HepG2 (cell line): ENCODE data around the gene M1AP. TPM values are rescaled to one million over a fixed set of nuclear protein-coding genes. Genes with fewer than 3 reads are reported as not detected.

Source experiments
- ATAC-seq: fragments of 200-7000 bp; cut with Tn5 transposase; 3 replicates; pipeline ENCODE4 v1.9.1; 2020; ENCODE audit warnings: mild to moderate bottlenecking, moderate library complexity
- BruUV-seq: library from RNA; stranded (reverse); fragments of 400-500 nt; replicated peaks from 2 replicates; lab custom pipeline; 2021; lab: Mats Ljungman, UMichigan
- CTCF ChIA-PET: fragments of 300-600 bp; formaldehyde crosslinking; extraction: SDS; loops from one replicate; lab custom pipeline; 2021; ENCODE audit warnings: low total read pairs, inconsistent platforms, low intra/inter-chr PET ratio; lab: Yijun Ruan, JAX
- POLR2A ChIA-PET: fragments of 350-600 bp; sonication (Branson Sonifier 250); formaldehyde crosslinking; loops from one replicate; lab custom pipeline; 2020; ENCODE audit warnings: antibody characterized with exemption, inconsistent platforms; lab: Yijun Ruan, JAX
- DNase-seq: peaks from one replicate; pipeline ENCODE4 v3.0.0-alpha.2; 2015; ENCODE audit warnings: low spot score
- FAIRE-seq: peaks from 3 replicates; lab custom pipeline; 2011; peaks lifted over from hg19 to GRCh38; lab: Jason Lieb, UNC
- H2AFZ ChIP-seq: one replicate; pipeline ENCODE4 v1.6.1; 2011; ENCODE audit warnings: low read length, inconsistent platforms
- H3K27ac ChIP-seq: fragments of 300-600 bp; 3 replicates; pipeline ENCODE4 v1.8.0; 2011; ENCODE audit warnings: mixed run types, mild to moderate bottlenecking, mixed read lengths, low read length, inconsistent platforms; ENCODE audit not compliant: insufficient read depth; ENCODE audit errors: extremely low read length
- H3K27me3 ChIP-seq, 2 experiments: fragments of 200-600 bp in 1 of 2; 2 replicates in 1 of 2; 3 replicates in 1 of 2; pipeline versions ENCODE4 v1.6.0 to v1.8.0; 2011; ENCODE audit warnings: low read length in 2 of 2, mild to moderate bottlenecking in 2 of 2, moderate library complexity in 2 of 2, inconsistent platforms in 1 of 2; ENCODE audit not compliant: insufficient read depth in 2 of 2, control insufficient read depth in 1 of 2
- H3K36me3 ChIP-seq, 2 experiments: fragments of 200-600 bp in 1 of 2; replicated peaks in 1 of 2; 2 replicates in 1 of 2; 3 replicates in 1 of 2; pipeline versions ENCODE4 v1.5.1 to v1.8.0; 2011; ENCODE audit warnings: low read length in 2 of 2, inconsistent platforms in 1 of 2; ENCODE audit not compliant: insufficient read depth in 2 of 2, control insufficient read depth in 1 of 2
- H3K4me1 ChIP-seq: 2 replicates; pipeline ENCODE4 v1.5.1; 2012; ENCODE audit warnings: low read length, inconsistent platforms; ENCODE audit not compliant: insufficient read depth
- H3K4me2 ChIP-seq: 2 replicates; pipeline ENCODE4 v1.6.0; 2011; ENCODE audit warnings: low read depth, low read length, inconsistent platforms
- H3K4me3 ChIP-seq, 3 experiments: fragments of 200-600 bp in 1 of 3; sonication (generic), shearing (Covaris generic) in 1 of 3; replicated peaks in 1 of 3; 2 replicates each; pipeline ENCODE4 v1.5.1; 2011 to 2016; ENCODE audit warnings: low read length in 3 of 3, inconsistent platforms in 2 of 3, low read depth in 2 of 3, mild to moderate bottlenecking in 2 of 3, control low read depth in 1 of 3, mixed read lengths in 1 of 3; ENCODE audit not compliant: insufficient read depth in 1 of 3
- H3K79me2 ChIP-seq: one replicate; pipeline ENCODE4 v1.6.1; 2011; ENCODE audit warnings: low read length, inconsistent platforms; ENCODE audit not compliant: insufficient read depth
- H3K9ac ChIP-seq: 2 replicates; pipeline ENCODE4 v1.6.0; 2011; ENCODE audit warnings: mild to moderate bottlenecking, low read depth, low read length, inconsistent platforms; ENCODE audit not compliant: insufficient read depth
- H3K9me3 ChIP-seq: 2 replicates; pipeline ENCODE4 v1.5.1; 2012; ENCODE audit warnings: mild to moderate bottlenecking, low read length
- H4K20me1 ChIP-seq: 2 replicates; pipeline ENCODE4 v1.6.0; 2011; ENCODE audit warnings: inconsistent platforms, mild to moderate bottlenecking, low read length, moderate library complexity; ENCODE audit not compliant: insufficient read depth
- FOXC1 ChIP-seq: sonication (generic); formaldehyde crosslinking; IDR thresholded peaks from 2 replicates; pipeline ENCODE4 v1.8.0; 2022; ENCODE audit warnings: mild to moderate bottlenecking, missing genetic modification reagents, borderline replicate concordance
- GZF1 ChIP-seq: sonication (generic); formaldehyde crosslinking; IDR thresholded peaks from 2 replicates; pipeline ENCODE4 v1.5.1; 2020; ENCODE audit warnings: mild to moderate bottlenecking, missing genetic modification reagents
- JUN ChIP-seq: sonication (generic); formaldehyde crosslinking; IDR thresholded peaks from 2 replicates; pipeline ENCODE4 v1.4.0; 2020; ENCODE audit warnings: mild to moderate bottlenecking, missing genetic modification reagents
- KLF11 ChIP-seq: IDR thresholded peaks from 2 replicates; pipeline ENCODE4 v1.6.1; 2016; ENCODE audit warnings: missing compliant biosample characterization
- PRMT3 ChIP-seq: sonication (generic); formaldehyde crosslinking; IDR thresholded peaks from 2 replicates; pipeline ENCODE4 v1.8.1; 2022; ENCODE audit warnings: low read depth, mild to moderate bottlenecking, moderate library complexity, missing genetic modification reagents, borderline replicate concordance
- TAF15 ChIP-seq: fragments of 200-400 bp; formaldehyde crosslinking; IDR thresholded peaks from one replicate; pipeline ENCODE4 v1.6.1; 2018; ENCODE audit warnings: mild to moderate bottlenecking, low read depth, low read length; ENCODE audit not compliant: poor library complexity, severe bottlenecking
- ZIK1 ChIP-seq: sonication (generic); formaldehyde crosslinking; IDR thresholded peaks from 2 replicates; pipeline ENCODE4 v1.5.0; 2020; ENCODE audit warnings: mild to moderate bottlenecking, low read depth, missing genetic modification reagents, borderline replicate concordance
- ZMYM3 ChIP-seq: sonication (generic); formaldehyde crosslinking; IDR thresholded peaks from 2 replicates; pipeline ENCODE4 v1.5.1; 2020; ENCODE audit warnings: mild to moderate bottlenecking, missing genetic modification reagents
- ZNF17 ChIP-seq: sonication (generic); formaldehyde crosslinking; IDR thresholded peaks from 2 replicates; pipeline ENCODE4 v1.5.0; 2020; ENCODE audit warnings: mild to moderate bottlenecking, missing genetic modification reagents
- ZNF292 ChIP-seq: sonication (generic); formaldehyde crosslinking; IDR thresholded peaks from 2 replicates; pipeline ENCODE4 v1.8.1; 2022; ENCODE audit warnings: mild to moderate bottlenecking, low read depth, missing genetic modification reagents, borderline replicate concordance
- ZNF317 ChIP-seq: sonication (generic); formaldehyde crosslinking; IDR thresholded peaks from 2 replicates; pipeline ENCODE4 v1.5.0; 2020; ENCODE audit warnings: mild to moderate bottlenecking, missing genetic modification reagents
- ZNF496 ChIP-seq: sonication (generic); formaldehyde crosslinking; IDR thresholded peaks from 2 replicates; pipeline ENCODE4 v1.8.1; 2023; ENCODE audit warnings: mild to moderate bottlenecking, moderate library complexity, missing genetic modification reagents; ENCODE audit not compliant: insufficient replicate concordance
- WGBS: methylation state at CpG from one replicate; pipeline ENCODE4 v1.1.6; 2017; ENCODE audit warnings: low lambda C conversion rate; 5-methylcytosine and 5-hydroxymethylcytosine counted together
- in situ Hi-C: cut with HindIII; loops from 2 replicates; pipeline ENCODE4 v1.10.0; 2017; ENCODE audit warnings: low pct_unique_long_range_greater_than_20kb; ENCODE audit not compliant: extremely low pct_ligation_motif_present
- intact Hi-C: fragments of 100-400 bp; cut with micrococcal nuclease; formaldehyde crosslinking; loops from one replicate; pipeline ENCODE4 v1.10.0; 2022; ENCODE audit not compliant: unreplicated experiment
- polyA plus RNA-seq, 8 experiments: library from polyadenylated mRNA; depleted of rRNA in 3 of 8; stranded (reverse) in 7 of 8; unstranded in 1 of 8; fragments of >200 nt; fragmentation: Illumina TruSeq in 4 of 8; extraction: Trizol in 4 of 8; gene quantifications; 2 replicates each; pipeline versions ENCODE4 v1.2.1 to v1.2.3, GENCODE V29; 2011 to 2016; ENCODE audit warnings: low read depth in 4 of 8, missing spikeins in 1 of 8, mixed read lengths in 1 of 8; ENCODE audit not compliant: insufficient read depth in 1 of 8
- total RNA-seq, 5 experiments: library from RNA; depleted of rRNA; stranded (reverse); fragments of >200 nt; fragmentation: Illumina TruSeq; extraction: Trizol; gene quantifications; 2 replicates each; pipeline ENCODE4 v1.2.3, GENCODE V29; 2016; ENCODE audit warnings: low read depth in 1 of 5
- TF ChIP-seq, protein P1 (sequence below): IDR thresholded peaks from 2 replicates; pipeline ENCODE4 v1.6.1; 2018; ENCODE audit warnings: missing genetic modification reagents, mild to moderate bottlenecking, missing compliant biosample characterization
- TF ChIP-seq, protein P2 (sequence below): sonication (generic); formaldehyde crosslinking; IDR thresholded peaks from 2 replicates; pipeline ENCODE4 v1.5.0; 2020; ENCODE audit warnings: missing genetic modification reagents
- TF ChIP-seq, protein P3 (sequence below): sonication (generic); formaldehyde crosslinking; IDR thresholded peaks from 2 replicates; pipeline ENCODE4 v1.4.0; 2020; ENCODE audit warnings: missing genetic modification reagents, borderline replicate concordance

The M1AP gene
- total and polyA plus RNA-seq, 2 of the 13 experiments (the other 11 are each of a cell fraction or from before 2014, with no cell fraction given) = not detected

DNA sequence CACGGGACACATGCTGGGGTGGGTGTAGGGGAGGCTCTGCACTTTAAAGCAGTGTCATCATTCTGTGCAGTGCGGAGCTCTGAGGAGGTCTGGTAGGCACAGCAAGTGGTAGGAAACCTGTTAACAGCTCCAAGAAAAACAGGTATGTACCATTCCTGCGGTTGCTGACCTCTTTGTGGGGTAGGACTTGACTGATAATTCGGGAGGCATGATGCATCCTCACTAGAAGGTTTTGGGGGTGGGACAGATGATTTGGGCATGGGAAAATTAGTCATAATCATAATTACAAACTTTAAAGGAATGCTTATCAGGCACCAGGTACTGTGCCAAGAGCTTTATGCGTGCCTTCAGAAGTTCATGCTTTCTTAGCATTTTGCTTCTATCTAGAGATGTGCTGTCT is 83.9 kb downstream of the M1AP start:
- Histone ChIP-seq H3K4me2 (no peak overlapping the region), H3K9ac (no peak overlapping the region), H3K79me2 (no peaks in the 10 kb centered on the region), H3K4me3 (no peak overlapping the region), H2AFZ (no peak overlapping the region), H3K4me1 (no peaks in the 10 kb centered on the region; the same call in 1 of the 2 replicates), H3K36me3 (no peaks in the 10 kb centered on the region), H3K27me3 (peaks cover 3 to 64% of the 10 kb centered on the region in 2 experiments; a peak in 4 of 5 replicates), H3K9me3 (no peaks in the 10 kb centered on the region), H4K20me1 (no peaks in the 10 kb centered on the region), H3K27ac (no peak overlapping the region)
- no peak for FAIRE-seq
- ChIA-PET CTCF (no interaction called here), POLR2A (no interaction called here)
- TF ChIP-seq, protein P1, sequence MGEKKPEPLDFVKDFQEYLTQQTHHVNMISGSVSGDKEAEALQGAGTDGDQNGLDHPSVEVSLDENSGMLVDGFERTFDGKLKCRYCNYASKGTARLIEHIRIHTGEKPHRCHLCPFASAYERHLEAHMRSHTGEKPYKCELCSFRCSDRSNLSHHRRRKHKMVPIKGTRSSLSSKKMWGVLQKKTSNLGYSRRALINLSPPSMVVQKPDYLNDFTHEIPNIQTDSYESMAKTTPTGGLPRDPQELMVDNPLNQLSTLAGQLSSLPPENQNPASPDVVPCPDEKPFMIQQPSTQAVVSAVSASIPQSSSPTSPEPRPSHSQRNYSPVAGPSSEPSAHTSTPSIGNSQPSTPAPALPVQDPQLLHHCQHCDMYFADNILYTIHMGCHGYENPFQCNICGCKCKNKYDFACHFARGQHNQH (CRISPR knock-in tag) = no peak
- no peak for TF ChIP-seq FOXC1 (CRISPR knock-in tag)
- TF ChIP-seq TAF15 = no peak
- no peak for TF ChIP-seq ZNF496
- no peak for TF ChIP-seq ZNF292 (CRISPR knock-in tag)
- no peak for TF ChIP-seq GZF1
- TF ChIP-seq ZMYM3 (CRISPR knock-in tag) = no peak
- no peak for TF ChIP-seq PRMT3
- no peak for TF ChIP-seq ZNF17 (CRISPR knock-in tag)
- TF ChIP-seq ZIK1 = no peak
- TF ChIP-seq, protein P2, sequence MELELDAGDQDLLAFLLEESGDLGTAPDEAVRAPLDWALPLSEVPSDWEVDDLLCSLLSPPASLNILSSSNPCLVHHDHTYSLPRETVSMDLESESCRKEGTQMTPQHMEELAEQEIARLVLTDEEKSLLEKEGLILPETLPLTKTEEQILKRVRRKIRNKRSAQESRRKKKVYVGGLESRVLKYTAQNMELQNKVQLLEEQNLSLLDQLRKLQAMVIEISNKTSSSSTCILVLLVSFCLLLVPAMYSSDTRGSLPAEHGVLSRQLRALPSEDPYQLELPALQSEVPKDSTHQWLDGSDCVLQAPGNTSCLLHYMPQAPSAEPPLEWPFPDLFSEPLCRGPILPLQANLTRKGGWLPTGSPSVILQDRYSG = no peak
- TF ChIP-seq JUN (CRISPR knock-in tag) = no peak
- TF ChIP-seq KLF11 (CRISPR knock-in tag) = no peak
- TF ChIP-seq ZNF317 (CRISPR knock-in tag) = no peak
- TF ChIP-seq, protein P3, sequence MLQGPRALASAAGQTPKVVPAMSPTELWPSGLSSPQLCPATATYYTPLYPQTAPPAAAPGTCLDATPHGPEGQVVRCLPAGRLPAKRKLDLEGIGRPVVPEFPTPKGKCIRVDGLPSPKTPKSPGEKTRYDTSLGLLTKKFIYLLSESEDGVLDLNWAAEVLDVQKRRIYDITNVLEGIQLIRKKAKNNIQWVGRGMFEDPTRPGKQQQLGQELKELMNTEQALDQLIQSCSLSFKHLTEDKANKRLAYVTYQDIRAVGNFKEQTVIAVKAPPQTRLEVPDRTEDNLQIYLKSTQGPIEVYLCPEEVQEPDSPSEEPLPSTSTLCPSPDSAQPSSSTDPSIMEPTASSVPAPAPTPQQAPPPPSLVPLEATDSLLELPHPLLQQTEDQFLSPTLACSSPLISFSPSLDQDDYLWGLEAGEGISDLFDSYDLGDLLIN (CRISPR knock-in tag) = no peak
- DNase-seq = no peak
- no peak for ATAC-seq
- in situ Hi-C loops (no loop called here), intact Hi-C loops (no loop called here)
- BruUV-seq = no TSS peak
- WGBS = 24% methylated on average over 5 of the region's 5 CpGs
